ENCODE results near the gene C10orf88. TPM values are rescaled to one million over a fixed set of nuclear protein-coding genes. Genes with fewer than 3 reads are reported as not detected.

C10orf88 gene
- total RNA-seq, 1 donor from 2014 or later = 11.8 TPM

DNA sequence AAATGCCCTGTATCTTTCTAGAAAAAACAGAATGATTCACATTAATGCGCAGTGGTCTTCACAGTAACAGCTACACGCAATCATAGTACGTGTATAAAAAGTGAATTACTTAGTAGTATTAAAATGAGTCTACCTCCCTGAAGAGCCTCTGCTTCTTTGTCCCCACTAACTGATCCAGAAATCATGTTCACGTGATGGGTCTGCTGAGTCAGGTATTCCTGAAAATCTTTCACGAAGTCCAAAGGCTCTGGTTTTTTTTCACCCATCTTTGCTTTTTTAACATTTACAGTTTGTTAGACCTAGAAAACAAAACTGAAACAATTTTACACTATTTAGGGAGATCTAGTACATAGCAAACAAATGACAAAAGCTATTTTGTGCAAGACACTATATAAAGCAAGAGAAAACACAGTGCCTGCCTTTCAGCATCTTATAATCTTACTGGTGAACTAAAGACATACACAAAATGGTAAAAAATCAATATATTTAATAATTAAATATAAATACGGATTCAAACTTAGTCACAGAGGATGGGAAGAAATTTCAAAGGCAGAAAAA lies 44.4 kb upstream of the C10orf88 start:
- H3K4me3 Mint-ChIP-seq = no peak overlapping the region
- TF ChIP-seq, protein P1, sequence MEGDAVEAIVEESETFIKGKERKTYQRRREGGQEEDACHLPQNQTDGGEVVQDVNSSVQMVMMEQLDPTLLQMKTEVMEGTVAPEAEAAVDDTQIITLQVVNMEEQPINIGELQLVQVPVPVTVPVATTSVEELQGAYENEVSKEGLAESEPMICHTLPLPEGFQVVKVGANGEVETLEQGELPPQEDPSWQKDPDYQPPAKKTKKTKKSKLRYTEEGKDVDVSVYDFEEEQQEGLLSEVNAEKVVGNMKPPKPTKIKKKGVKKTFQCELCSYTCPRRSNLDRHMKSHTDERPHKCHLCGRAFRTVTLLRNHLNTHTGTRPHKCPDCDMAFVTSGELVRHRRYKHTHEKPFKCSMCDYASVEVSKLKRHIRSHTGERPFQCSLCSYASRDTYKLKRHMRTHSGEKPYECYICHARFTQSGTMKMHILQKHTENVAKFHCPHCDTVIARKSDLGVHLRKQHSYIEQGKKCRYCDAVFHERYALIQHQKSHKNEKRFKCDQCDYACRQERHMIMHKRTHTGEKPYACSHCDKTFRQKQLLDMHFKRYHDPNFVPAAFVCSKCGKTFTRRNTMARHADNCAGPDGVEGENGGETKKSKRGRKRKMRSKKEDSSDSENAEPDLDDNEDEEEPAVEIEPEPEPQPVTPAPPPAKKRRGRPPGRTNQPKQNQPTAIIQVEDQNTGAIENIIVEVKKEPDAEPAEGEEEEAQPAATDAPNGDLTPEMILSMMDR (conservative IDR thresholded peaks at IDR 0.05) = no peak
- H3K36me3 Mint-ChIP-seq (ENCODE audit: low read depth) = peaks cover 5% of the 10 kb centered on the region
- no peaks in the 10 kb centered on the region for H3K27me3 Mint-ChIP-seq (ENCODE audit: low read depth)
- peaks cover 7% of the 10 kb centered on the region for H3K4me1 Mint-ChIP-seq
- peak overlapping the region; percentile 35 for H3K27ac Mint-ChIP-seq (ENCODE audit: unreplicated experiment)
- H3K9me3 Mint-ChIP-seq = no peaks in the 10 kb centered on the region
- DNase-seq (ENCODE audit: low read depth, low spot score) = no peak

DNA sequence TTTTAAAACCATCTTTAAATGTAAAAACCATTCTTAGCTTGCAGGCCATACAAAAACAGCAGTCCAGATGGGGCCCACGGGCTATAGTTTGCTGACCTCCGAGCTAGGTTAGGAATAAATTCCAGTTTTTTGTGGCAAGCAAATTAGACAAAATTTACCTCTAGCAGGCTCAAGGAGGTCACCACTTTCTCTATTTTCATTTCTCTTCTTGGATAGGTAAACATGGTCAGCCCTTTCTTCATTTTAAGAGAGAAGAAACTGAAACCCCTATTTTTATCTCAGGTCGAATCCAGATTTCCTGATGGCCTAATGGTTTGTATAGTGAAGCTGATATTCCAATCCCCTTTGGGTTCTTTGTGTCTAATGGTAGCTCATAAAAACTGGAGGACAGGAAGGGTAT lies 43.8 kb upstream of the C10orf88 start:
- H3K36me3 Mint-ChIP-seq (ENCODE audit: low read depth) = peaks cover 5% of the 10 kb centered on the region
- no peak for DNase-seq (ENCODE audit: low read depth, low spot score)
- no peak overlapping the region for H3K4me3 Mint-ChIP-seq
- no peaks in the 10 kb centered on the region for H3K27me3 Mint-ChIP-seq (ENCODE audit: low read depth)
- TF ChIP-seq, protein P1 (conservative IDR thresholded peaks at IDR 0.05) = no peak
- no peaks in the 10 kb centered on the region for H3K9me3 Mint-ChIP-seq
- H3K27ac Mint-ChIP-seq (ENCODE audit: unreplicated experiment) = peak overlapping the region; percentile 35
- peaks cover 7% of the 10 kb centered on the region for H3K4me1 Mint-ChIP-seq

DNA sequence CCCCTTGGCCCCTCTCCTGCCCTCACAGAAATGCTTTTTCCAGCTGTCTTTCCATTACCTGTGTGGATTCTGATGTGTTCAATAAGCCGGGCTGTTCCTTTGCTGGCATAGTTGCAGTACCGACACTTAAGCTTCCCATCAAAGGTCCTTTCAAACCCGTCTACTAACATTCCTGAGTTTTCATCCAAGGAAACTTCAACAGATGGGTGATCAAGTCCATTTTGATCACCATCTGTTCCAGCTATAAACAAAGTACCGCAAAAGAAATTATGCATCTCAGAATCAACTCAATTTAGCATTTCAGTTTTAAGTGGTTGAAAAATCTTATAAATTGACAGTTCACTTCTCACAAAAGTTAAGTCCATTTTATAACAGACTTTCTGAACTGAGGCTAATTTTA lies 41.9 kb upstream of the C10orf88 start:
- Mint-ChIP-seq H3K36me3 (ENCODE audit: low read depth) (peaks cover 5% of the 10 kb centered on the region), H3K9me3 (no peaks in the 10 kb centered on the region), H3K27me3 (ENCODE audit: low read depth) (no peaks in the 10 kb centered on the region), H3K4me3 (no peak overlapping the region), H3K4me1 (peaks cover 7% of the 10 kb centered on the region), H3K27ac (ENCODE audit: unreplicated experiment) (no peak overlapping the region)
- DNase-seq (ENCODE audit: low read depth, low spot score) = no peak
- TF ChIP-seq, protein P1 (conservative IDR thresholded peaks at IDR 0.05) = no peak

DNA sequence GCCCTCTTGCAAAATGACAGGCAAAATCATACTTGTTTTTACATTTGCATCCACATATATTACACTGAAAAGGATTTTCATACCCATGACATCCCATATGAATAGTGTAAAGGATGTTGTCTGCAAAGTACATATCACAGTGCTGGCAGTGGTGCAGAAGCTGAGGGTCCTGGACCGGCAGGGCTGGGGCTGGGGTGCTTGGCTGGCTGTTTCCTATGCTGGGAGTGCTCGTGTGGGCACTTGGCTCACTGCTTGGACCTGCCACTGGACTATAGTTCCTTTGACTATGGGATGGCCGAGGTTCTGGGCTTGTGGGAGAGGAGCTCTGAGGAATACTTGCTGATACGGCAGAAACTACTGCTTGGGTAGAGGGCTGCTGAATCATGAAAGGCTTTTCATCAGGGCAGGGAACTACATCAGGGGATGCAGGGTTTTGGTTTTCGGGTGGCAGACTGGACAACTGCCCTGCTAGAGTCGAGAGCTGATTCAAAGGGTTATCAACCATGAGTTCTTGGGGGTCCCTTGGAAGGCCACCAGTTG lies 39.8 kb upstream of the C10orf88 start:
- H3K4me3 Mint-ChIP-seq = no peak overlapping the region
- H3K27ac Mint-ChIP-seq (ENCODE audit: unreplicated experiment) = no peak overlapping the region
- H3K4me1 Mint-ChIP-seq = no peaks in the 10 kb centered on the region
- DNase-seq (ENCODE audit: low read depth, low spot score) = no peak
- peaks cover 5% of the 10 kb centered on the region for H3K36me3 Mint-ChIP-seq (ENCODE audit: low read depth)
- H3K27me3 Mint-ChIP-seq (ENCODE audit: low read depth) = no peaks in the 10 kb centered on the region
- TF ChIP-seq, protein P1 (conservative IDR thresholded peaks at IDR 0.05) = no peak
- no peaks in the 10 kb centered on the region for H3K9me3 Mint-ChIP-seq

DNA sequence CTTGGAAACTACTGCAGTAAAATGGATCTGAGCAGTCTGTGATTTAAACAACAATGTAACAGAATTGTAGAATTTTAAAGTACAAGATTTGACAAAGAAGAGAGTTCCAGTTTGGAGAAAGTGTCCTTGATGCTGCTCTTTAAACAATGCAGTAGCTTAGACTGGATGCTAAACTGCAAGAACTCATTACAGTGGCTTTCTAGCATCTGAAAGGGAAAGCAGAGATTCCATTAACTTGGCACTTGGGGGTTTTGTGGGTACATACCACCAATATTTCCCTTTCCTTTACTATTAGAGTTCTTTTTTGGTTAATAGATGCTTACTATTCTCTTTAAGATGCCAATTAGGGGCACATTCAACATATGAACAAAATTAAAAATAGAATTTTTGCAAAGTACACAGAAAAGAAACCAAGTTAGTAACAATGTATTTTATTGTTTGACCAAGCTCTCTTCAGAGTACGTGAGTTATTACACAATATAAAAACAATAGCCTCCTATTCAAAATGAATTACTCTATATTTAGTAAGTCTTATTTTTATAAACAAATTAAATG lies 38.1 kb upstream of the C10orf88 start:
- H3K27me3 Mint-ChIP-seq (ENCODE audit: low read depth) = no peaks in the 10 kb centered on the region
- TF ChIP-seq, protein P1 (conservative IDR thresholded peaks at IDR 0.05) = no peak
- H3K36me3 Mint-ChIP-seq (ENCODE audit: low read depth) = peaks cover 2% of the 10 kb centered on the region
- H3K9me3 Mint-ChIP-seq = no peaks in the 10 kb centered on the region
- no peaks in the 10 kb centered on the region for H3K4me1 Mint-ChIP-seq
- no peak for DNase-seq (ENCODE audit: low read depth, low spot score)
- no peak overlapping the region for H3K4me3 Mint-ChIP-seq
- no peak overlapping the region for H3K27ac Mint-ChIP-seq (ENCODE audit: unreplicated experiment)
